Measurements from ENCODE around the gene POLH. TPM values are rescaled to one million over a fixed set of nuclear protein-coding genes. Genes with fewer than 3 reads are reported as not detected.
A peak's percentile ranks its signal among the peaks of the same experiment; 100 is the strongest.

The POLH gene
- total RNA-seq, 1 donor from 2014 or later = 13.6 TPM

DNA sequence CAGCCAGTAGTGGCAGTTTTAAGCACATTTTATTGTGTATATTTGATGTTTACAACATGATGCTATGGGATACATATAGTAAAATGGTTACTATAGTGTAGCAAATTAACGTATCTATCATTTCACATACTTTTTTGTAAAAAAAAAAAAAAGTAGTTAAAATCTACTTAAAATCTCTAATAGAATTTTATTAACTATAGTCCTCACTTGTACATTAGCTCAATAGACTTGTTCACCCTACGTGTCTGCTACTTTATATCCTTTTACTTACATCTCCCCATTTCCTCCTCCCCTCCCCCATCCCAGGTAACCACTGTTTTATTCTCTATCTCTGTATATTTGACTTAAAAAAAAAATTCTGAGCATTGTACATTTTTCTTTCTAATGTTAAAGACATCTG lies 30.0 kb downstream of the POLH start:
- DNase-seq = no peak

DNA sequence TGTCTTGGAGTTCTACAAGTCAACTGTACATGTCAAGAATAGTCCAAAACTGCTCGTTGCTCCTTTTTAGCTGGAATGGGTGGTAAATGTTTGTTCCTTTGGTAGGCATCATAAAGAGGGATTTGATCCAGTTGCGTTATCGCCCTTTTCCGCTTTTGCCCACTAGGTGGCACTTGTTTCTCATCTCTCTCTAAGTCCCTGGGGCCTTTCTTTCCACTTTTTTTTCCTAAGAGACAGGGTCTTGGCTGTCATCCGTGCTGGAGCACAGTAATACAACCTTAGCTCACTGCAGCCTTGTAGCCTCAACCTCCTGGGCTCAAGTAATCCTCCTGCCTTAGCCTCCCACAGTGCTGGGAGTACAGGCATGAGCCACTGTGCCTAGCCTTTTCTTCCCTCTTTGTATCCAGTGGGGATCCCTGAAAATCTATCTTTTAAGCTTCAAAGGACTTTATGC lies 32.4 kb downstream of the POLH start:
- peak; percentile 28 for DNase-seq

DNA sequence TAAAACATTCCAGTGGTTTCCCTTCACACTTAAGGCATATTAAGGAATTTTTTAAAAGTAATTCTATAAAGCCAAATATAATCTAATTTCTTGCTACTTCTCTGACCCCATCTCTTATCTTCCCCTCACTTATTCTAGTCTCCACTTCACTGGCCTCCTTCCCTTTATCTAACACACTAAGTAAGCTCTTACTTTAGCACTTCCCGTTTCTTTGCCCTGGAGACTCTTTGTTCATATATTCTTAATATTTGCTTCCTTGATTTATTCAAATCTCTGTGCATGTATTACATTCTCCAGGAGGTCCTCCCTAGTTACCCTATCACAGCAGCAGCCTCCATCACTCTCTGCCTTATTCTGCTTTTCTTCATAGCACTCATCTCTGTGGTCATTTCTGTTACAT lies 32.8 kb downstream of the POLH start:
- DNase-seq = no peak

DNA sequence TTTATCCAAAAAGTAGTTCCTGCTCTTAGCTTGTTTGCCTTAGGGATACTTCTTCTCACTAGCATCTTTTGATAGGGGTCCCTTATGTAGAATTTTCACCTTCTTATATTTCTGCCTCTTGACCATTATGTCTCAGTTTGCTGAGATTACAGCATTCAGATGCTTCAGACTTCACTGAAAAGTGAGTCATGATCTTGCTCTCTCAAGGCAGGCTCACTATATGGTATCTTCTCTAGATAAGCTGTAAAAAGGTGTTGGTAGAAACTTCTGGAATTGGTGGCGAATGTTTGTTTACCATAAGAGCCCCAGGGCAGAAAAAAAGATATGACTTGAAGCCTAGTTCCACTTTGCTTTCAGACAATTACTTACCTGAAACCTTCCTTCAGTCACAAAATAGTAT lies 33.4 kb downstream of the POLH start:
- DNase-seq = no peak

DNA sequence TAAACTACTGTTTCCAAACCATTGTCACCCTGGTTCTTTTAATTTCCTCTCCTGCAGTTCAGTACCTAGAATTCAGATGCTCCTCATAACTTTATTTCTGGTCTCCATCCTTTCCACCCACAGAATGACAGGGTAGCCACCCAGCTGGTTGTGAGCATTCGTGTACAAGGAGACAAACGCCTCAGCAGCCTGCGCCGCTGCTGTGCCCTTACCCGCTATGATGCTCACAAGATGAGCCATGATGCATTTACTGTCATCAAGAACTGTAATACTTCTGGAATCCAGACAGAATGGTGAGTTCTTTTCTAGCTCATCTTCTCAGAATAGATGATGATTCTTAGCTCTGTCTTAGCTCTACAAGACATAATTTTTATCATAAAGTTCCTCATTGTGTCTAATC lies 34.4 kb downstream of the POLH start:
- DNase-seq = no peak

DNA sequence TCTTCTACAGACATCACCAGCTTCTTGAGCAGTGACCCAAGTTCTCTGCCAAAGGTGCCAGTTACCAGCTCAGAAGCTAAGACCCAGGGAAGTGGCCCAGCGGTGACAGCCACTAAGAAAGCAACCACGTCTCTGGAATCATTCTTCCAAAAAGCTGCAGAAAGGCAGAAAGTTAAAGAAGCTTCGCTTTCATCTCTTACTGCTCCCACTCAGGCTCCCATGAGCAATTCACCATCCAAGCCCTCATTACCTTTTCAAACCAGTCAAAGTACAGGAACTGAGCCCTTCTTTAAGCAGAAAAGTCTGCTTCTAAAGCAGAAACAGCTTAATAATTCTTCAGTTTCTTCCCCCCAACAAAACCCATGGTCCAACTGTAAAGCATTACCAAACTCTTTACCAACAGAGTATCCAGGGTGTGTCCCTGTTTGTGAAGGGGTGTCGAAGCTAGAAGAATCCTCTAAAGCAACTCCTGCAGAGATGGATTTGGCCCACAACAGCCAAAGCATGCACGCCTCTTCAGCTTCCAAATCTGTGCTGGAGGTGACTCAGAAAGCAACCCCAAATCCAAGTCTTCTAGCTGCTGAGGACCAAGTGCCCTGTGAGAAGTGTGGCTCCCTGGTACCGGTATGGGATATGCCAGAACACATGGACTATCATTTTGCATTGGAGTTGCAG lies 37.9 kb downstream of the POLH start:
- peak; percentile 22 for DNase-seq

DNA sequence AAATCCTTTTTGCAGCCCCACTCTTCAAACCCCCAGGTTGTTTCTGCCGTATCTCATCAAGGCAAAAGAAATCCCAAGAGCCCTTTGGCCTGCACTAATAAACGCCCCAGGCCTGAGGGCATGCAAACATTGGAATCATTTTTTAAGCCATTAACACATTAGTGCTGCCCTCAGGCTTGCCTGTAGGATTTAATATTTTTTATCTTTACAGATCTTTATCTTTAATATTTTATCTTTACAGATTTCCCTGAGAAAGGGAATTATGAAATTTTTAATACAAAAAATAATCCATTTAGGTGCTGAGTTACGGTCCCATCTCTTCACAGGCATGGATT lies 38.4 kb downstream of the POLH start:
- DNase-seq = no peak

DNA sequence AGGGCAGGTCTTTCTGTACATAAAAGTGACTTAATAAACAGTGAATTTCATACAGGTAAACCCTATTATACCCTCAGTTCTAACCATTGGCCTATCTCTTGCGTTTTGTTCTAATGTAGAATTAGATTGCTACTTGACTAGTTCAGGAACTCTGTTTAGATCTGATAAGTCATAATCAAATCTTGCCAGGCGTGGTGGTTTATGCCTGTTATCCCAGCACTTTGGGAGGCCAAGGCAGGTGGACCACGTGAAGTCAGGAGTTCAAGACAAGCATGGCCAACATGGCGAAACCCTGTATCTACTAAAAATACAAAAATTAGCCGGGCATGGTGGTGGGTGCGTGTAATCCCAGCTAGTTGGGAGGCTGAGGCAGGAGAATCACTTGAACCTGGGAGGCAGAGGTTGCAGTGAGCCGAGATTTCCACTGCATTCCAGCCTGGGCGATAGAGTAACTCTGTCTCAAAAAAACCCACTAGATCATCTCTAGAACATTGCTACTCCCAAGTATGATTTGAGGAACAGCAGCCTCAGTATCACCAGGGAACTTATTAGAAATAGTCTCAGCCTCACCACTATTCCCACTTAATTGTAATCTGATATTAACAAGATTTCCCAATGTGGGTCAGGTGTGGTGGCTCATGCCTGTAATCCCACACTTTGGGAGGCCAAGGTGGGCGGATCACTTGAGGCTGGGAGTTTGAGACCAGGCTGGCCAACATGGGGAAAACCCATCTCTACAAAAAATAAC lies 40.9 kb downstream of the POLH start:
- DNase-seq = no peak

DNA sequence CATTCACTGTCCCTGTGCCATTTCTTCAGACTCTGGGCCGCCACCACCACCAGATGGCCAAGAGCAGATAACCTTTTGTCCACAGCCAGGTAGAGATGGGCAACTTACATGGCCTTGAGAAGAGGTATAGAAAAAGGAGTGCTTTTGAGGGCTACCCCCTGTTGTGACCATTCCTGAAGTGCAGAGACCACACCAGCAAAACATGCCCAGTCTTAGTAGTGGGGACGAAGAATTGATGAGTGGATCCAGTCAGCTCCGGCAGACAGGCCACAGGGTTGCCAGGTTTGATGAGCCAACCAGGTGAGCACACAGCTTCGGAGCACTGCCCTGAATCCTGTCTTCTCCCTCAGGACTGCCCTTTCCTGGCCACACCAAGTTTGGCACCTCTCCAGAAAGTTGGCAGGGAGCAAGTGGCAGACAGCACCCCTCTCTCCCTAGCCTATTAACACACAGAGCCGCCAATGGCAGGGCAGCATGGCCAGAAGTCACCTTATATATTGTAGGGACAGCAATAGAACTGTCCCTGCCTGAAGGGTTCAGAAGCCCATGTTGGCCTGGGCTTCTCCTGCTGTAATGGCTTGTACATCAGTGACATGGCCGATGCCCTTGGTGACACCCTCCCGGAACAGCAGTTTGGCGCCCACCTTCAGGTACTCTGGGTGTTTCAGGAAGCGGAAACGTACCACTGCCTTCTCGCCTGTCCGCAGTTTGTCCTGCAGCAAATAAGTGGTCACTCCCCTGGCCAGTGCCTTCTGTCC lies 45.3 kb downstream of the POLH start:
- DNase-seq = no peak

DNA sequence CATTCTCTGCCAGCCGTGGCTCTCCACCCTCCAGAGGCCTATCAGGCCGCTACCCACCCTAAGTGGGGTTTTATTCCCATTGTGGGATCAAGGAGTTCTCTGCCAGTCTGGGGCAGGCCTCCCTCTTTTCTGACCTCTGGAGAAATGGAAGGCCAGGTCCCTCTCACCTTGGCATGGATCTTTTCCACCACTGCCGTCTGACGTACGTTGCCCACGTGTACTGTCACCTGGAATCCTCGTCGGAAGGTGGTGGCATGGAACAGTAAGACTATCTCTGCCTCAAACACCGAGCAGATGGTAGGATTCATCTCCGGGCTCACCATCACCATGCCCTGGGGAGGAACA lies 45.8 kb downstream of the POLH start:
- no peak for DNase-seq

DNA sequence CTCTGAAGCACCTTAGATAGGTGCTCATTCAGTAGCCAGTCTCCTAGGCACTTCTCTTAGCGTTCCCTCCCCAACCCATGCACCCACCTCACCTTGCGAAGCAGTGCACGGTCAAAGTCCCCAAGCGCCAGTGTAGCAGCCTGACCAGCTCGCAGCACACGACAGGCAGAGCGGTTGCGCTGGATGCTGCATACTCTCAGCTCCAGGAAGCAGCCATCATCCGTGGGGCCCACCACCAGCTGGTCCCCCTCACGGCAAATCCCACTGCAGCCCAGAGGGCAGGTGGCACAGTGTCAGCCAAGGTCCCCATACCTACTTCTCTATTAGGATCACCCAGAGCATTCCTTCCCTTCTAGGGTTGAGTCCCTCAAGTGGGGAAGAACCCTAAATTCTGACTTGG lies 46.6 kb downstream of the POLH start:
- DNase-seq = no peak

DNA sequence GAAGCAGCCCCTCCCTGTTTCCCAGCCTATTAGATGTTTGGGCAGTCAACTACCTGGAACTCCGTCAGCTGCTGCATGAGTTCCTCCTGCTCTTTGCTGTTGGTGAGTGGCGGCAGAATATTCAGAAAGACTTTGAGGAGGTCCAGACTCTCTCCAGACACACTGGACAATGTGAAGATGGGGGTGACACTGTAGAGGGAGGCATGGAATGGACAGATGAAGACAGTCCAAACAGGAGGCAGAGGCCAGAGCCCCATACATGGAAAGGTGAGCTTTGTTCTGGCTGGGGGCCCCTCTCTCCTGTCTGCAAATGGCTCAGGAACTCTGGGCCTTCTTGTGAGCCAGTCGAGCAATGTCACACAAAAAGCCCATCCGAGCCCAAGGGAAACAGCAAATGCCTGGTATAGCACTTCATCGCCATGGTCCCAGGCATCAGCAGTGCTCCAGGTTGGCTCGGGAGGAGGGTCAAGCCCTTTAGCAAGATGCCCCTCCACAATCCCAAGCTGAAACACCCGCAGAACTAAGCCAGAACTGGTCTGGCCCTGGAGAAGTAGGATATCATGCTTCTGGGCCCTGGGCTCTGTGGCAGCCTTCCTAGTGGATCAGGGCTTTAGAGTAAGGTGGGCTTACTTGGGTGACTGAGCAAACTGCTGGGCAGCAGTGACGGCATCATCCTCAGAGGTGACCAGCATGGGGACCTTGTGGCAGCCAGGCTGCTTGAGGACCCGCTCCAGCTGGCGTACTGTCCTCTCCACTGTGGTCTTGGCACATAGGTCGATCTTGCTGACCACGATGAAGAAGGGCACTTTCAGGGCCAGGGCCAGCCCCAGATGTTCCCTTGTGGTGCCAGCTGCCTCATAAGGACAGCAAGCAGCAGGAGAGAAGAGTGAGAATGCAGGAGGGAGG lies 48.1 kb downstream of the POLH start:
- no peak for DNase-seq

DNA sequence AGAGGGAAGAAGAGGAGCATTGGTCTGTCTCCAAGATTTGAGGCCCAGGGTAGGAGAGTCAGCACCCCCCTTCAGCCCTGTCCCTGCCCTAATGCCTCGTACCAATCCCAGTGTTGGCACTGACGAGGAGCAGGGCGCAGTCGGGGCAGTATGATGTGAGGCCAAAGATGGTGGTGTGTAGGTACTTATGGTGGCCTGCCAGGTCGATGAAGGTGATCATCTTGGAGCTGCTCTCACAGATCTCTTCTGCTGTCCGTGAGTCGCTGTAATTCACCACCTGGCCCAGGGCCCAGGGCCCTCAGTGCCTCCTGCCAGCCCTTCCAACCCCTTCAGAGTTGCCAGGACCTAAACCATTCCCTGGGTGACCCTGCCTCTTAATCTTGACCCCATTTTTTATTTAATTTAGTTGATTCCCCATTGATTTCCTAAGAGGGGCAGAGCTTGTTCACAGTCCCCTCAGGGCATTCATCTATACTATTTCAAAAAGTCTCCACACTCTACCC lies 48.9 kb downstream of the POLH start:
- DNase-seq = no peak

DNA sequence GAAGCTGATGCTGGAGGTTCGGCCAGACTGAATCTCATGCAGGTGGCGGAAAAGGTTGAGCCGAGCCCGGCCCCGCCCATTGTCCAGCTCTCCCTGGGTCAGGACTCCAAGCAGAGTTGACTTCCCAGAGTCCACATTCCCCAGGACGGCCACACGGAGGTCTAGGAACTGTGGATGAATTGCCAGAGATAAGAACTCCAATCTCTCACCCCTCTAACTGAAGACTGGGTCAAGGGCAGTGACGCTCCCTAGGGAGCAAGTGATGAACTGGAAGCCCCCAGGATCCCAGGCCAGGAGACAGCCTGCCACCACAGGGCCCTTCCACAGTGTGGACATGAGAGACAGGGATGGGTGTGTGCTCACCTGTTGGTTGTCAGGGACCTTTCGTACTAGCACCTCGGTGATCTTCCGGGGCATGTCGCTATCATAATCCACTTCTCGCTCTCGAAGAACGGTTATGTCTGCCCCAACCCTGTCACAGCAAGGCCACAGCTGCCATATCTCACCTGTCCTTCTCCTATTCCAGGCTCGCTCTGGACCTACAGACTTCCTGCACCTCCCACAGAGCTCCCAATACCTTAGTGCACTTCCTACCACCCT lies 49.5 kb downstream of the POLH start:
- no peak for DNase-seq

DNA sequence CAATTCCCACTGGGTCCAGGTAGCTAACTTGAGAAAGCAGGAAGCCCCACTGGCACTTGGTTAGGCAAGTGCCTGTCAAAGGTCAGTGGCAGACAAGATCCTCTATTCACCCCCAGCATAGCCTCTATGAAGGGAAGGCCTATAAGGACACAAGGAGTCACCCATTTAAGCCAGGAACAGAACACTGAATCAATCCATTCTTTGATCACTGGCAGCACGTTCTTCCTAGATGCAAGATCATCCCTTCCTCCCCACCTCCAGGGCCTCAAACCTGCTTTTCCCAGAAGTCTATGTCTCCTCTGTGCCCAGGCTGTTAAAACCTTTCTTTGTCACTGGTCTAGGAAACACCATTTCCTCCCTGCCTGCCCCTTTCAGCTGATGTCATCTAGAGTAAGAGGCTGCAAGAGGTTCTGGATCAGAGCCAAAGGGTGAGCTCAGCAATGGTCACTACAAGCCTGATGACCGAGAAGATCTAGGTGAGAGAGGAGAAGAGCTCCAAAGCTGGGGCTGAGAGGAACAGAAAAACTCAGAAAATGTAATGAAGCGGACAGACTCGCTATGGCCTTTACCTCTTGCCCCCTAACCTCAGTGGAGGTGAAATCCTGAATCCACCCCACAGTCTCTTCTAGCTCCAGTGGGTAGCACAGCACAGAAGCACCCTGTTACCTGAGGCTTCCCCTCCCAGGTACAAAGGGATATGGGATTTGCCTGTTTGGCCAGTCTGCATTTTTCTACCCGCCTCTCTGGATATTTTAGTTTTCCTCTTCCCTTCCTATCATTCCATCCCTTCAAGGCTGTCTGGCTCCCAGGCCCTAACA lies 51.2 kb downstream of the POLH start:
- peak; percentile 42 for DNase-seq

DNA sequence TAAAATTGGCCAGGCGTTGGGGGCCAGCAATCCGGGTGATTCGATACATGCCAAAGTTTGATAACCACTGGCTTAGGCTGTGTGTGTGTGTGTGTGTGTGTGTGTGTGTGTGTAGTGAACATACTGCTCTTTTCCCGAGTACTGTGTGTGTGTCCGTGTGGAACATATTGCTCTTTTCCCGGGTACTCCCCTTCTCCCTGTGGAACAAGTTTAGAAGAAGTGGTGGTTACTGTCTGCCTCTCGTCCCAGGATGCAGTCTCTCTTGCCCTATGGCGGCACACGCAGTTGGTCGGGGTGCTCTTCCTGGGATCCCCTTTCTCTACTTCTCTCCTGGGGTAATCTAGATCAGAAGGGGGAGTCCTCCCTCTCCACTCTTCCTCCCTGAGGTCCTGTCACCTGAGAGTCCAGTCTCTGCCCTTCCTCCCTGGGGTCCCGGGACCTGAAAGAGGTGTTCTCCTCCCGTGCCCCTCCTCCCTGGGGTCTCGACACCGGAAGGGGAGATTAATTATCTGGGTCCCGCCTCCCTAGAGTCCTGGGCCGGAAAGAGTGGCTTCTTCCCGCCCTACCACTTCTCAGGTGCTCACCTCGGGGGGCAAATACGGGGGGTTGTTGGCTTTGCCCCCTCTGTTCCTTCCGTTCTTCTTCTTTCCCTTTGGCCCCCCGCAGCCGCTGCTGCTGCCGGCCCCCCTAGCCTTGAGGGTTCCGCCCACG lies 52.6 kb downstream of the POLH start:
- DNase-seq = no peak

DNA sequence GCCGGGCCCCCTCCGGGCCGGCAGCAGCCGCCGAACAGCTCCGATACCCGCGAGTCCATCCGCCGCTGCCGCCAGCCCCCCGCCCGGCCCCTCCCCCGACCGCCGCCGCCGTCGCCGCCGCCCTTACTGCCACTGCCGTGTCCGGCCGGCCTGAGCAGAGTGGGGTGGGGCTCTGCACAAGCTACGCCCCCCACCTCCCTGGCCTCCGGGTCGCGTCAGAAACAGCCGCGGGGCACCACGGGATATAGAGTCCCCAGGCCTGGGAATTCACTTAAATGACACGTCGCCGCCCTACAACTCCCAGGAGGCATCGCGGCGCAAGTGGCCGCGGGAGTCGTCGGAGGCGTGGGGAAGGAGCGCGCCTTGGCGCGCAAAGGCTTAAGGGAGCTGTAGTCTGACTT lies 53.1 kb downstream of the POLH start, which contains the start of gene GTPBP2:
GTPBP2 (minus strand) TSS at position 161 of the 401 bp plus-strand sequence; CDS start at position 59, 102 bp downstream.
- DNase-seq = peak; percentile 99

DNA sequence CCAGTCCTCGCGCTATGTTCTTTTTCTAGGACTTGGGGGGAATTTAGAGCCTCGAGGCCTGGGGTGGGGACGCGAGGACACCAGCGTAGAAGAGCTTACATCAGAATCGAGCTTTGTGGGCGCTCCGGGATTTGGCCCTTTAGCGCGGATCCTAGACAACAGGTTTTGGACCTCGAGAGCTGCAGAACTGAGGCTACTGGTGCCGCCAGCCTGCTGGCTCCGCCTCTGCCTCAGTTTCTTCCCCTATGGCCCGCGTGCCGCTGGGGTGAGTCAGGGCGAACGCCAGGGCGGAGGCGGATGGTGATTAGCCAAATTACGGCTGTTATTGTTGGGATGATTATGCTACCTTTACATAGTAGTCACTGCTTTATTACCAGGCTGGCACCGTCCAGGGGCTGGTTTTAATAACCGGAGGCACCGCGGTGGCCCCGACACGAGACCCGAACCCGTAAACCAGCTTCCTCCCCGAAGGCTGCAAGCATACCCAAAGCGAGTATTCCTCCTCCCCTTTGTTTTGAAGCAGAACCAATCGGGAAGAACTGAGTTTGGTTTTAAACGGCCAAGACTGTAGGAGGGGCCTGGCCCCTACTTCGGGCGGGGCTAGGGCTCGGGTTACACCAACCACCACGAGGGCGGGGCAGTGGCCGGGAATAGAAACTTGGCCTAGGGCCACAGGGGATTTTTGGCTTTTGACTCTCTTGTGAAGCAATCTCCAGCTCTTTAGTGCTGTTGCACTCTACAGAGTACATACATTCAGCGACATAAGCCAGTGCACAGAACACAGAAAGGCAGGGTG lies 53.7 kb downstream of the POLH start:
- DNase-seq = peak; percentile 90

DNA sequence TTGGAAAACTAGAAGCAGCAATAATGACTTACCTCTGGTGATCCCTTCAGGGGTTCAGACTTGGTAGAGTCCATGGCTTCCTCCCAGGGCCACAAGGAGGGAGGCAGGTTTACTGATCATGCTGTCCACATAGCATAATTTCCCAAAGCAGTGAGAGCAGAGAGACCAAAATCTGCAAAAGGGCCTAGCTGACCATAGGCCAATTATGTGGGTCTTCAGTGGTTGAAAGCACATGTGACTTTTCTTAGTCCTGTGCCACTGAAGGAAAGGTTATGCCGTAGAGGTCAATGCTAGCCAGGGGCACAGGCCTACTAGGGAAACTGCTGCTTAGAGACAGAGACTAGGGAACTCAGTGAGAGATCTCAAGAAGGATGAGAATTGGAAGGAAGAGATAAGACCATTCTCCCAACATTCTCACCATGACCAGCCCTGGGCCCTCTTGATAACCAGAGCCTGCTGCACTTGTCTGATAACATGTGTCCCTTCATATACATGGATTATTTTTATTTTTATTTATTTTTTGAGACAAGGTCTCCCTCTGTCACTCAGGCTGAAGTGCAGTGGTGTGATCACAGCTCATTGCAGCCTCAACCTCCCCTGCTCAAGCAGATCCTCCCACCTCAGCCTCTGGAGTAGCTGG lies 55.1 kb downstream of the POLH start:
- no peak for DNase-seq
